ENCODE data around the gene OR12D3. TPM values are rescaled to one million over a fixed set of nuclear protein-coding genes. Genes with fewer than 3 reads are reported as not detected.

The OR12D3 gene
- total RNA-seq, 2 experiments from 2014 or later = not detected

DNA sequence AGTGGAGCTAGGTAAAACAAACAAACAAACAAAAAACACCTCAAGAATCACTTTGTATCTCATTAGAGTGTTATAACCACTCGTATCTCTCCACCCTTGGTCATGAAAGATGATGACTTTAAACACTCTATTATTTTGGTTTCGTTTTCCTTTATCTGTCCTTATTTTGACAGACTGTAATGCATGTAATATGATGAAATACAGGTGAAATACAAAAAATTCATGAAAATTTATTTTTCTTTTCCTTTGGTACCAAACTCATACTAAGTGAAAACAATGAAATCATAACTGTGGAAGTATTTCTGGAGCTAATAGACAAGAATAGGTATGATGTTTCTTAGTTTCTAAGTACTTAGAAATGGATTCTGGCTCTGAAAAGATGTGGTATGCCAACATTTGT is 24.4 kb upstream of the OR12D3 start:
- H3K4me1 ChIP-seq (ENCODE audit: insufficient read depth, low read length) = no peaks in the 10 kb centered on the region
- intact Hi-C loops (cut with DNase I, micrococcal nuclease) = no loop called here
- Mint-ChIP-seq H3K36me3 (ENCODE audit: low read depth) (no peaks in the 10 kb centered on the region), H3K27ac (no peak overlapping the region), H3K27me3 (peaks cover 76% of the 10 kb centered on the region), H3K4me1 (ENCODE audit: low read depth) (no peaks in the 10 kb centered on the region), H3K4me3 (no peak overlapping the region), H3K9me3 (no peaks in the 10 kb centered on the region)
- H3K27me3 ChIP-seq (ENCODE audit: control insufficient read depth in 1 of 2, insufficient read depth in 2 of 2, low read length in 2 of 2) = peaks cover 7 to 15% of the 10 kb centered on the region in 2 experiments
- H3K36me3 ChIP-seq (ENCODE audit: insufficient read depth, low read length) = no peaks in the 10 kb centered on the region
- no peak overlapping the region for H3K27ac ChIP-seq (ENCODE audit: low read depth in 1 of 2, low read length in 2 of 2)
- ChIA-PET CTCF (interaction anchor here (1.1 kb wide), 1 partner anchor 13 kb away, joined by 3 read pairs; no protein-coding TSS in a partner anchor), POLR2A (no interaction called here)
- DNase-seq (no peak), ATAC-seq (ENCODE audit: poor library complexity) (no peak)
- TF ChIP-seq, protein P1, sequence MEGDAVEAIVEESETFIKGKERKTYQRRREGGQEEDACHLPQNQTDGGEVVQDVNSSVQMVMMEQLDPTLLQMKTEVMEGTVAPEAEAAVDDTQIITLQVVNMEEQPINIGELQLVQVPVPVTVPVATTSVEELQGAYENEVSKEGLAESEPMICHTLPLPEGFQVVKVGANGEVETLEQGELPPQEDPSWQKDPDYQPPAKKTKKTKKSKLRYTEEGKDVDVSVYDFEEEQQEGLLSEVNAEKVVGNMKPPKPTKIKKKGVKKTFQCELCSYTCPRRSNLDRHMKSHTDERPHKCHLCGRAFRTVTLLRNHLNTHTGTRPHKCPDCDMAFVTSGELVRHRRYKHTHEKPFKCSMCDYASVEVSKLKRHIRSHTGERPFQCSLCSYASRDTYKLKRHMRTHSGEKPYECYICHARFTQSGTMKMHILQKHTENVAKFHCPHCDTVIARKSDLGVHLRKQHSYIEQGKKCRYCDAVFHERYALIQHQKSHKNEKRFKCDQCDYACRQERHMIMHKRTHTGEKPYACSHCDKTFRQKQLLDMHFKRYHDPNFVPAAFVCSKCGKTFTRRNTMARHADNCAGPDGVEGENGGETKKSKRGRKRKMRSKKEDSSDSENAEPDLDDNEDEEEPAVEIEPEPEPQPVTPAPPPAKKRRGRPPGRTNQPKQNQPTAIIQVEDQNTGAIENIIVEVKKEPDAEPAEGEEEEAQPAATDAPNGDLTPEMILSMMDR (IDR thresholded peaks at IDR 0.05) = no peak
- H3K4me3 ChIP-seq (ENCODE audit: low read length) = no peak overlapping the region
- H3K9me3 ChIP-seq (ENCODE audit: control insufficient read depth in 1 of 2, insufficient read depth in 1 of 2, low read length in 2 of 2) = no peaks in the 10 kb centered on the region

DNA sequence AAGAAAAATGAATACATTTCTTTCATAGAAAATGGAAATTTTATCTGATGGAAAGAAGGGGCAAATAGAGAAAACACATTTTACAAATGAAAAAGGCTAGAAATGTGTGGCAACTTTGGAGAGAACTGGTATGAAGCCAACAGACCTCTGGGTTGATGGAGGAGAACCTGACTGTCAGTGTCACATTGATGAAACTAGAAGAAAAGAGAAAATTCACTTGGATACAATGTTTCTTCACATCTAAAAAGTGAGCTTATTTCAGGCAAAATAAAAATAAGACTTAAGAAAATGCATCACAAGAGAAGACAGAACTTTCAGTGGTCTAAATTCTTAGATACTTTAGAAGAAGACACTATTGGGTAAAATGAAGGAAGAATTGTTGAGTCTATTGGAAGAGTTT is 20.2 kb upstream of the OR12D3 start, which contains the start of gene OR12D2:
Gene OR12D2, plus strand, starts transcription at position 301 of the 400 bp plus-strand sequence. CDS start 1,069 bp downstream, outside the sequence.
- Histone ChIP-seq H3K27me3 (ENCODE audit: control insufficient read depth in 1 of 2, insufficient read depth in 2 of 2, low read length in 2 of 2) (peaks cover 6 to 28% of the 10 kb centered on the region in 2 experiments), H3K9me3 (ENCODE audit: control insufficient read depth in 1 of 2, insufficient read depth in 1 of 2, low read length in 2 of 2) (no peaks in the 10 kb centered on the region), H3K4me3 (ENCODE audit: low read length) (no peak within 1 kb of the TSS), H3K36me3 (ENCODE audit: insufficient read depth, low read length) (no peaks in the 10 kb centered on the region), H3K4me1 (ENCODE audit: insufficient read depth, low read length) (no peaks in the 10 kb centered on the region), H3K27ac (ENCODE audit: low read depth in 1 of 2, low read length in 2 of 2) (no peak within 1 kb of the TSS)
- ChIA-PET CTCF (no interaction called here), POLR2A (no interaction called here)
- Mint-ChIP-seq H3K4me3 (no peak within 1 kb of the TSS), H3K27me3 (peaks cover 60% of the 10 kb centered on the region), H3K36me3 (ENCODE audit: low read depth) (no peaks in the 10 kb centered on the region), H3K27ac (no peak within 1 kb of the TSS), H3K4me1 (ENCODE audit: low read depth) (no peaks in the 10 kb centered on the region), H3K9me3 (no peaks in the 10 kb centered on the region)
- intact Hi-C loops (cut with DNase I, micrococcal nuclease) = no loop called here
- ATAC-seq (ENCODE audit: poor library complexity) (no peak), DNase-seq (no peak)
- TF ChIP-seq, protein P1 (IDR thresholded peaks at IDR 0.05) = no peak

DNA sequence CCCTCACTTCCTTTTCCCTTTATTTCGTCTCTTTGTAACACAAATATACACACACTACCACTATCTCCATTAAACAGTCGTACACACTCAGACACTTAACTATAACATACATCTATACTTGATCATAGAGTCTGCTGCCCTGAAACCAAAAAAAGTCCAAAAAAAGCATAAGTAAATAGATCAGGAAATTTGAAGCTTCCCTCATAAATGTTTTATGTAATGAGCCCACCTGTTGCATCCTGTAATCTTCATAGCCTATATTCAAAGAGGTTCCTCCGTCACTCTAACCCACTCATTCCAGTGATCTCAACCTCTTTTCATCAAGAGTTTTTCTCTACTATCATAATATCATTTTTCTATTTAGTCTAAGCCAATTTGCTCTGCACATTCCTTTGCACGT is 13.4 kb upstream of the OR12D3 start:
- H3K4me3 ChIP-seq (ENCODE audit: low read length) = no peak overlapping the region
- no peaks in the 10 kb centered on the region for H3K9me3 ChIP-seq (ENCODE audit: control insufficient read depth in 1 of 2, insufficient read depth in 1 of 2, low read length in 2 of 2)
- H3K4me3 Mint-ChIP-seq = no peak overlapping the region
- peaks cover 39% of the 10 kb centered on the region for H3K27me3 Mint-ChIP-seq
- no peaks in the 10 kb centered on the region for H3K36me3 Mint-ChIP-seq (ENCODE audit: low read depth)
- no peak overlapping the region for H3K27ac ChIP-seq (ENCODE audit: low read depth in 1 of 2, low read length in 2 of 2)
- peaks cover 9 to 28% of the 10 kb centered on the region in 2 experiments for H3K27me3 ChIP-seq (ENCODE audit: control insufficient read depth in 1 of 2, insufficient read depth in 2 of 2, low read length in 2 of 2)
- no peaks in the 10 kb centered on the region for H3K4me1 Mint-ChIP-seq (ENCODE audit: low read depth)
- H3K27ac Mint-ChIP-seq = no peak overlapping the region
- no peaks in the 10 kb centered on the region for H3K9me3 Mint-ChIP-seq
- DNase-seq (no peak), ATAC-seq (ENCODE audit: poor library complexity) (no peak)
- TF ChIP-seq, protein P1 (IDR thresholded peaks at IDR 0.05) = no peak
- intact Hi-C loops (cut with DNase I, micrococcal nuclease) = no loop called here
- H3K4me1 ChIP-seq (ENCODE audit: insufficient read depth, low read length) = no peaks in the 10 kb centered on the region
- ChIA-PET CTCF (no interaction called here), POLR2A (no interaction called here)
- no peaks in the 10 kb centered on the region for H3K36me3 ChIP-seq (ENCODE audit: insufficient read depth, low read length)

Data from CD4-positive, alpha-beta T cell (primary cell).